ENCODE data around the gene SLC43A1. TPM values are rescaled to one million over a fixed set of nuclear protein-coding genes. Genes with fewer than 3 reads are reported as not detected.
A peak's percentile ranks its signal among the peaks of the same experiment; 100 is the strongest.

Gene SLC43A1
- total RNA-seq, 1 experiment from 2014 or later = 12.5 TPM

GRCh38 chr11:57501953-57502352 lies 13.5 kb downstream of the SLC43A1 start:
- Mint-ChIP-seq H3K36me3 (ENCODE audit: insufficient read depth, unreplicated experiment) (peaks cover 19% of the 10 kb centered on the region), H3K27ac (ENCODE audit: unreplicated experiment) (no peak overlapping the region), H3K27me3 (ENCODE audit: unreplicated experiment) (no peaks in the 10 kb centered on the region), H3K4me3 (ENCODE audit: low read depth, unreplicated experiment) (no peak overlapping the region), H3K9me3 (ENCODE audit: low read depth, unreplicated experiment) (no peaks in the 10 kb centered on the region), H3K4me1 (ENCODE audit: low read depth, unreplicated experiment) (peaks cover 40% of the 10 kb centered on the region)
- BruUV-seq (replicated peaks) = no TSS peak
- DNase-seq = no peak
- intact Hi-C loops (cut with micrococcal nuclease; ENCODE audit: unreplicated experiment) = no loop called here
- CTCF ChIA-PET = interaction anchor here (0.9 to 2.1 kb wide), 3 partner anchors 8 to 17 kb away, joined by 4 to 11 read pairs (median 5); partner anchors contain the start of gene SLC43A1
- TF ChIP-seq CTCF (IDR thresholded peaks at IDR 0.05; ENCODE audit: unreplicated experiment) = no peak

- H3K27ac Mint-ChIP-seq (ENCODE audit: unreplicated experiment) = no peak overlapping the region
- intact Hi-C loops (cut with micrococcal nuclease; ENCODE audit: unreplicated experiment) = no loop called here
- CTCF ChIA-PET = no interaction called here
- H3K27me3 Mint-ChIP-seq (ENCODE audit: unreplicated experiment) = no peaks in the 10 kb centered on the region
- no TSS peak for BruUV-seq (replicated peaks)
- no peak for TF ChIP-seq CTCF (IDR thresholded peaks at IDR 0.05; ENCODE audit: unreplicated experiment)
- no peak for DNase-seq
- H3K4me1 Mint-ChIP-seq (ENCODE audit: low read depth, unreplicated experiment) = peaks cover 44% of the 10 kb centered on the region
- no peak overlapping the region for H3K4me3 Mint-ChIP-seq (ENCODE audit: low read depth, unreplicated experiment)
- peaks cover 21% of the 10 kb centered on the region for H3K36me3 Mint-ChIP-seq (ENCODE audit: insufficient read depth, unreplicated experiment)
- H3K9me3 Mint-ChIP-seq (ENCODE audit: low read depth, unreplicated experiment) = no peaks in the 10 kb centered on the region
These were observed 14.6 kb downstream of the SLC43A1 start for GRCh38 chr11:57500926-57501325.

- CTCF ChIA-PET = no interaction called here
- no TSS peak for BruUV-seq (replicated peaks)
- peak overlapping the region; percentile 17 for H3K27ac Mint-ChIP-seq (ENCODE audit: unreplicated experiment)
- DNase-seq = no peak
- H3K4me3 Mint-ChIP-seq (ENCODE audit: low read depth, unreplicated experiment) = peak overlapping the region; percentile 57
- no peak for TF ChIP-seq CTCF (IDR thresholded peaks at IDR 0.05; ENCODE audit: unreplicated experiment)
- intact Hi-C loops (cut with micrococcal nuclease; ENCODE audit: unreplicated experiment) = no loop called here
- peaks cover 25% of the 10 kb centered on the region for H3K36me3 Mint-ChIP-seq (ENCODE audit: insufficient read depth, unreplicated experiment)
- H3K4me1 Mint-ChIP-seq (ENCODE audit: low read depth, unreplicated experiment) = peaks cover 44% of the 10 kb centered on the region
- no peaks in the 10 kb centered on the region for H3K27me3 Mint-ChIP-seq (ENCODE audit: unreplicated experiment)
- no peaks in the 10 kb centered on the region for H3K9me3 Mint-ChIP-seq (ENCODE audit: low read depth, unreplicated experiment)
These were observed 15.0 kb downstream of the SLC43A1 start for GRCh38 chr11:57500515-57500914.

- peaks cover 25% of the 10 kb centered on the region for H3K36me3 Mint-ChIP-seq (ENCODE audit: insufficient read depth, unreplicated experiment)
- no peak for TF ChIP-seq CTCF (IDR thresholded peaks at IDR 0.05; ENCODE audit: unreplicated experiment)
- H3K27ac Mint-ChIP-seq (ENCODE audit: unreplicated experiment) = peak overlapping the region; percentile 17
- no TSS peak for BruUV-seq (replicated peaks)
- H3K4me1 Mint-ChIP-seq (ENCODE audit: low read depth, unreplicated experiment) = peaks cover 44% of the 10 kb centered on the region
- no peaks in the 10 kb centered on the region for H3K27me3 Mint-ChIP-seq (ENCODE audit: unreplicated experiment)
- H3K9me3 Mint-ChIP-seq (ENCODE audit: low read depth, unreplicated experiment) = no peaks in the 10 kb centered on the region
- H3K4me3 Mint-ChIP-seq (ENCODE audit: low read depth, unreplicated experiment) = peak overlapping the region; percentile 57
- DNase-seq = no peak
- intact Hi-C loops (cut with micrococcal nuclease; ENCODE audit: unreplicated experiment) = no loop called here
- CTCF ChIA-PET = no interaction called here
These were observed 15.5 kb downstream of the SLC43A1 start for GRCh38 chr11:57499983-57500461.
